Prostate gland (tissue), 2 donors: ENCODE measurements around the gene ADNP. TPM values are rescaled to one million over a fixed set of nuclear protein-coding genes. Genes with fewer than 3 reads are reported as not detected.

ENCODE experiments used
- DNase-seq: peaks from one replicate; pipeline ENCODE4 v3.0.0-alpha.2; 2019; ENCODE audit warnings: low spot score
- H3K27ac ChIP-seq, 2 donors: fragments of 200-600 bp; sonication (generic); 2 replicates each; pipeline ENCODE4 v1.5.1; 2017 to 2019
- H3K27me3 ChIP-seq: fragments of 200-600 bp; sonication (generic); replicated peaks from 2 replicates; pipeline ENCODE4 v1.5.1; 2019; ENCODE audit not compliant: insufficient read depth
- H3K36me3 ChIP-seq, 2 donors: fragments of 200-600 bp; sonication (generic); 1 replicate in 1 of 2; 2 replicates in 1 of 2; pipeline versions ENCODE4 v1.5.1 to v1.8.1; 2017 to 2019
- H3K4me1 ChIP-seq: fragments of 200-600 bp; sonication (generic); replicated peaks from 2 replicates; pipeline ENCODE4 v1.5.1; 2019
- H3K4me3 ChIP-seq, 2 donors: fragments of 200-600 bp; sonication (generic); 2 replicates each; pipeline ENCODE4 v1.5.1; 2017 to 2019
- H3K9me3 ChIP-seq: fragments of 200-600 bp; sonication (generic); 2 replicates; pipeline ENCODE4 v1.5.1; 2017
- CTCF ChIP-seq, 4 experiments: fragments of 200-600 bp in 2 of 4; fragments of 450-650 bp in 2 of 4; sonication (generic) in 2 of 4; IDR thresholded peaks; 1 replicate in 3 of 4; 2 replicates in 1 of 4; pipeline ENCODE4 v1.5.1; 2016 to 2019; ENCODE audit warnings: antibody characterized with exemption in 4 of 4, mild to moderate bottlenecking in 2 of 4, moderate library complexity in 2 of 4
- POLR2A ChIP-seq: fragments of 450-650 bp; IDR thresholded peaks from one replicate; pipeline ENCODE4 v1.6.1; 2016; ENCODE audit warnings: antibody characterized with exemption, mild to moderate bottlenecking
- POLR2AphosphoS5 ChIP-seq: sonication (generic); formaldehyde crosslinking; IDR thresholded peaks from one replicate; pipeline ENCODE4 v1.6.1; 2017; ENCODE audit warnings: antibody characterized with exemption
- WGBS: methylation state at CpG from one replicate; pipeline ENCODE4 v1.1.5; 2018; 5-methylcytosine and 5-hydroxymethylcytosine counted together
- intact Hi-C: fragments of 100-400 bp; cut with DNase I; formaldehyde crosslinking; loops from one replicate; pipeline ENCODE4 v1.14.2; 2022
- total RNA-seq, 2 donors: library from RNA; depleted of rRNA; stranded (reverse); fragments of >200 nt; gene quantifications; one replicate each; pipeline ENCODE4 v1.1.0, GENCODE V29; 2016

Gene ADNP
- total RNA-seq, 2 donors from 2014 or later, result 46.8 to 84.7 TPM

- Histone ChIP-seq H3K36me3 (no peaks in the 10 kb centered on the region), H3K4me1 (peaks cover 5% of the 10 kb centered on the region), H3K27ac (peak within 1 kb of the TSS; percentile 82 to 93), H3K4me3 (peak within 1 kb of the TSS; percentile 71 to 89), H3K27me3 (no peaks in the 10 kb centered on the region), H3K9me3 (no peaks in the 10 kb centered on the region)
- peak; percentile 78 for DNase-seq
- intact Hi-C loops, result no loop called here
- WGBS, result under 1% methylated on average over 36 of the region's 67 CpGs
- TF ChIP-seq POLR2AphosphoS5 (peak; percentile 90), POLR2A (no peak)
Measured at GRCh38 chr20:50958615-50959542, 27.6 kb upstream of the ADNP start, which contains the start of gene MOCS3. Gene MOCS3 (plus strand): TSS chr20:50958818. CDS start chr20:50958843, 25 bp downstream.

- TF ChIP-seq POLR2A (peak; percentile 81), CTCF (IDR thresholded peaks at IDR 0.05) (no peak), POLR2AphosphoS5 (peak; percentile 96)
- Histone ChIP-seq H3K36me3 (no peaks in the 10 kb centered on the region), H3K27ac (peak within 1 kb of the TSS; percentile 82 to 93), H3K27me3 (no peaks in the 10 kb centered on the region), H3K9me3 (no peaks in the 10 kb centered on the region), H3K4me1 (peaks cover 5% of the 10 kb centered on the region), H3K4me3 (peak within 1 kb of the TSS; percentile 71 to 89)
- WGBS, result under 1% methylated on average over 44 of the region's 52 CpGs
- peak; percentile 87 for DNase-seq
- intact Hi-C loops, result no loop called here
Measured at GRCh38 chr20:50957798-50958614, 26.8 kb upstream of the ADNP start, which contains the start of gene DPM1. Gene DPM1 (minus strand): TSS chr20:50958532. CDS start chr20:50958523, 9 bp downstream.

GRCh38 chr20:50957276-50957675, 26.0 kb upstream of the ADNP start:
- intact Hi-C loops, result no loop called here
- Histone ChIP-seq H3K4me3 (peak overlapping the region; percentile 71 to 89), H3K4me1 (peaks cover 5% of the 10 kb centered on the region), H3K9me3 (no peaks in the 10 kb centered on the region), H3K27ac (peak overlapping the region in 1 of 2 donors; percentile 82), H3K36me3 (no peaks in the 10 kb centered on the region), H3K27me3 (no peaks in the 10 kb centered on the region)
- no peak for DNase-seq
- TF ChIP-seq POLR2A (no peak), CTCF (IDR thresholded peaks at IDR 0.05) (no peak), POLR2AphosphoS5 (no peak)
- WGBS, result 7% methylated on average over 7 of the region's 7 CpGs

- H3K36me3 ChIP-seq, result peaks cover 0 to 5% of the 10 kb centered on the region in 2 donors
- intact Hi-C loops, result no loop called here
Measured at GRCh38 chr20:50953821-50954220, 22.6 kb upstream of the ADNP start.

More at GRCh38 chr20:50953821-50954220, 22.6 kb upstream of the ADNP start:
- Histone ChIP-seq H3K27me3 (no peaks in the 10 kb centered on the region), H3K9me3 (no peaks in the 10 kb centered on the region), H3K4me1 (no peaks in the 10 kb centered on the region), H3K27ac (no peak overlapping the region), H3K4me3 (no peak overlapping the region)
- no peak for DNase-seq
- TF ChIP-seq POLR2A (no peak), POLR2AphosphoS5 (no peak), CTCF (IDR thresholded peaks at IDR 0.05) (no peak)
